Left renal pelvis (tissue), 4 donors: Measurements from ENCODE around the gene IL36G. TPM values are rescaled to one million over a fixed set of nuclear protein-coding genes. Genes with fewer than 3 reads are reported as not detected.
A peak's percentile ranks its signal among the peaks of the same experiment; 100 is the strongest.

Experiments used
- DNase-seq, 4 donors: peaks; one replicate each; pipeline ENCODE4 v3.0.0-alpha.2; 2013; ENCODE audit warnings: low read depth in 4 of 4, low spot score in 3 of 4
- polyA plus RNA-seq, 4 donors: library from polyadenylated mRNA; unstranded; fragments of 120-200 nt; gene quantifications; one replicate each; pipeline ENCODE4 v1.2.1, GENCODE V29; 2013; ENCODE audit not compliant: insufficient read length in 4 of 4

The IL36G gene
- polyA plus RNA-seq, 4 donors: 0.35 to 0.39 TPM; not detected in 2

DNA sequence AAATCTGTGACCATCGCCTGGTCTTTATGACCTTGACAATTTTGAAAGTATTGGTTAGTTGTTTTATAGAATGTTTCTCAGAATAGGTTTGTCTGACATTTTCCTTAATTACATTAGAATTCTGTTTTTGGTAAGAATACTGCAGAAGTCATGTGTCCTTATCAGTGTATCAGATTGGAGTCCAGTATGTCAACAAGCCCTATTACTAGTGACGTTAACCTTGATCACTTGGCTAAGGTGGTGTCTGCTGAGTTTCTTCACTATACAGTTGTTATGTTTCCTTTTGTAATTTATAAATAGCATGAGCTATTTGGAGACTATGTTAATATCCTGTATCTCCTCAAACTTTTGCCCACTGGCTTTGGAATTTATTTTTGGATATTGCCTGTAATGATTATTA lies 10.8 kb upstream of the IL36G start:
- DNase-seq: no peak

DNA sequence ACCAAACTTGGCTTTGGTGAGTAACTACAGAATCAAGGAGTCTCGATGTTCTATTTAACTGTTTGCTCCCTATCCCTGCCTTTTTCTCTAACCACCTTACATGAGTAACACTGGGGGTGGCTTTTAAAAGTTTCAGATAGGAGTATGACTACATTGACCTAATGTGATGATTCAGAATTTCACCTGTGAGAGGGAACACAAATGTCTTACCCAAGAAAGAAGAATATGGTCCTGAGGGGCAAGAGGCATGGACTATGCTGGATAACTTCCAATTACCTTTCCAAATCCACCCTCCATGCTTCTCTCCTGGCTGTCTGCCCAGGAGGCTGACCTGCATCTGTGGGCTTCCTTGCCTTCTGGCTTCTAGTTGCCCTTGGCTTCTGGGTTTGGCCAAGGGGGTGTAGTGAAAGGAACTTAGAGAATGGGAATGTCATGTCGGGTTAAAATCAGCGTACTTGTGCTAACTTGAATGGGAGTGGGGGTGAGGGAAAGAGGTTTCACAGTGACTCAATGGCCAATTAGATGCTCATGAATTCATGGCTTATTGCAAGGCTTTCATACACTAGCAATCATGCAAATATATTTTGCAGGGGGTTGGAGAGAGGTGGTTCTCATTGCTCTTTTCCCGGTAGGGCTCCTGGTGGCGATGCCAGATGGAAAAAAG lies 5.3 kb upstream of the IL36G start:
- DNase-seq: no peak

GRCh38 chr2:112973156-112973555 lies 4.7 kb upstream of the IL36G start:
- peak in 1 of 4 donors; percentile 3 for DNase-seq

- no peak for DNase-seq
Observed at GRCh38 chr2:112979731-112980130, 1.9 kb downstream of the IL36G start.

DNA sequence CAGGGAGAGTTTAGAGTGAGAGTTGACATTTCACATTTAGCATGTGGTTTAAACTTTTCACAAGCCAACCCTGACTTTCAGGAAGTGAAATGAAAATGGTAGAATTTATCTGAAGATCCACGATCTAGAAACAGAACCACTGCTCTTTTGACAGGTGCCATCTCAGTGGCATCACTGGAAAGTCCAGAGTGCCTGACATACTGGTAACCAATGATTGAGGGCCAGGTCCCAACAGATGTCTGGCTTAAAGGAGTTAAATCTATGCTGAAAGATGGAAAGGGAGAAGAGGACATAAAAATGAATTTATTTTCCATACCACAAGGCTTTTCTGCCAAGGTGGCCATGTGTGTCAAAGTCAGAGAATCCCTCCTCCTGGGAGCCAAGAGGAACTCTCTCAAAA lies 2.7 kb downstream of the IL36G start:
- no peak for DNase-seq

- DNase-seq: no peak
Observed at GRCh38 chr2:112985090-112985489, 7.3 kb downstream of the IL36G start.

DNA sequence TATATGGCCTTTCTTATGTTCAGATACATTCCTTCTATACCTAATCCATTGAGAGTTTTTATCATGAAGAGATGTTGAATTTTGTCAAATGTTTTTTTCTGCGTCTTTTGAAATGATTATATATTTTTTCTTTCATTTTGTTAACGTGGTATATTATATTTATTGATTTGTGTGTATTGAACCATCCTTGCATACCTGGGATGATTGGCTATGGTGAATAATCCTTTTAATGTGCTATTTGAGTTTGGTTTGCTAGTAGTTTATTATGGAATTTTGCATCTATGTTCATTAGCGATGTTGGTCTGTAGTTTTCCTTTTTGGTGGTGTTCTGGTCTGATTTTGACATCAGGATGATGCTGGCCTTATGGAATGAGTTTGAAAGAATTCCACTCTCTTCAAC lies 11.8 kb downstream of the IL36G start:
- DNase-seq: no peak

- DNase-seq: no peak
Observed at GRCh38 chr2:112993831-112994230, 16.0 kb downstream of the IL36G start.

GRCh38 chr2:112994648-112995047 lies 16.8 kb downstream of the IL36G start:
- DNase-seq: no peak

- no peak for DNase-seq
Observed at GRCh38 chr2:112995346-112995920, 17.6 kb downstream of the IL36G start.

- DNase-seq: no peak
Observed at GRCh38 chr2:112996635-112997034, 18.8 kb downstream of the IL36G start.

DNA sequence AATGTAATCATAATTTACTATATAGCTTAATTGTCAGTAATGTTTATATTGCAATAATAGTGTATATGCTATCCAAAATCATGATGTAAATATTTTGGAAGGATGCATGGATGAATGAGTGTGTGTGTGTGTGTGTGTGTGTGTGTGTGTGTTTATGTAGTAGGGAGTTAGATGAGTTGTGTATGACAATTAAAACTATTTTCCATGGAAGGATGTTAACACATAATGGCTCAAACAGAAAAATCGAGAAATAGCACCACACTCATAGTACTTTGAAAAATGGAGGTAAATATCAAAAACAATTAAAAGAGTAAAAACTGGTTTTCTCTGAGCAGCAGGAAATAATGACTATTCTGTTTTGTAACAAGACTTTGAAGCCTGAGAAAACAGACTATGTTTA lies 19.3 kb downstream of the IL36G start:
- DNase-seq: no peak

DNA sequence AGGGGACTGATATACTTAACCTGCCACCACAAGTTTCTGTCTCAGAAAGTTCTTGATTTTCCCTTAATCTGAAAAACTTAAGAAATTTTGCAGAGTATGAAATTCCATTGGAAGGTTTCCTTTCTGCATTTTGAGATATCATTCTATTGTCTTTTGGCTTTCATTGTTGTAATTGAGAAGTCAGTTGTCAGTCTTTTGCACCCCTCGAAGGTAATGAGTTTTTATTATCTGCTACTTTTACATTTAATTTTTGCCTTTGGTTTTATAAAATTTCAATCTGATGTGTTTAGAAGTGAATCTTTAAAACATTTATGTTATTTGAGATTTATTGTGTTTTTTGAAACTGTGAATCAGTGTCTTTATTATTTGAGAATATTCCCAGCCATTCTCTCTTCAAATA lies 22.6 kb downstream of the IL36G start:
- DNase-seq: no peak

DNA sequence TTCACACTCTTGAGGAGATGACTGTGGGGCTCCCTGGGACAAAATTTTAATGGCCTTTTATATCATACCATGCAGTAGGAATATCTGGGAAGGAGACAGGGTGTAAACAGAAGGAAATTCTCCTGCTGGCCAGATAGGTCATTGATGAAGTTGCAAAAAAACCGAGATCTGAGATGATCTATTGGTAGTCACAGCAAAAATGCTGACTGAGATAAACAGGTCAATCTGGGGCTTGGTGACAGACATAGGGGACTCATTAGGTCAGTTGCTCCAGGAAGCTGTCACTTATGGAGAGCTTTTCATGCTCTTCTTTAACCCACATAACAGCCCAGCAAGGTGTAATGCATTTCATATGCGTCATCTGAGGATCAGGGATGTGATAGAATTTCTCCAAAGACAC lies 24.9 kb downstream of the IL36G start:
- DNase-seq: no peak

DNA sequence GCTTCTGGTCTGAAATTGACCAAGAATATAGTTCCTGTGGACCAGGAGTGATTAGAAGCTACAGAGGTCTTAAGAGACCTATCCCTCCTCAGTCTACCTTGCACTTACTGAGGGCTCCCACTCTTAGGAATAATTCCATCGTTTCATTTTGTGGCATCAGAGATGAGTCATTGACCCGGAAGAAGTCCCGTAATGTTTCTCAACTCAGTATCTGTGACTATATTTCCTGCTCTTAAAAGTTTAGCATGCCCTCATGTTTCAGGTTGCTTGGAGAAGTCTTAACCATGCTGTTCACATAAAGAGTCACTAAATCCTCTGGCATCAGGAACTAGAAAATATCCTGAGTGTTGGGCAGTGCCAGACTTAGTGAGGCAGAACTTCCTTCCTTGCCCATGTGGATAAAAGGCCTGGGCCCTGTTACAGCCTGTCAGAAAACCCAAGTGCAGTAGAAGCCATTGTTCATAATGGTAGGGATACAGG lies 27.3 kb downstream of the IL36G start, which contains the start of gene IL36A:
Gene IL36A (plus strand): TSS at position 430 of the 480 bp plus-strand sequence. CDS start 413 bp downstream, outside the sequence.
- no peak for DNase-seq

GRCh38 chr2:113007250-113007649 lies 29.4 kb downstream of the IL36G start:
- no peak for DNase-seq

DNA sequence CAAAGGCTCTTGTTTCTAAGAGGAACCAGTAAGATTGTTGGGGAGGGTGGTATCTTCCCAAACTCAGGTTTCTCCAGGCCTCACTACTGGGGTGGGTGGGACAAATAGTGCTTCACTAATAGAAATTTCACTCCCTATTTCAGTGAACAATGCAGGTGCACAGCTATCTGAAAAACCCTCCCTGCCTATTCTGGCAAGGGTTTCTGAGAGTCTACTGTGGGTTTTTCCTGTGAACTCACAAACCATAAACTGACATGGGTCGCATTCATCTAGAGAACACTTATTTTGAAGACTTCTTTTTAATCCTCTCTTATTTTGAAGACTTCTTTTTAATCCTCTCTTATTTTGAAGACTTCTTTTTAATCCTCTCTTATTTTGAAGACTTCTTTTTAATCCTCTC lies 31.8 kb downstream of the IL36G start:
- no peak for DNase-seq

- no peak for DNase-seq
Observed at GRCh38 chr2:113010088-113010487, 32.3 kb downstream of the IL36G start.

- DNase-seq: no peak
Observed at GRCh38 chr2:113011108-113011507, 33.3 kb downstream of the IL36G start.

DNA sequence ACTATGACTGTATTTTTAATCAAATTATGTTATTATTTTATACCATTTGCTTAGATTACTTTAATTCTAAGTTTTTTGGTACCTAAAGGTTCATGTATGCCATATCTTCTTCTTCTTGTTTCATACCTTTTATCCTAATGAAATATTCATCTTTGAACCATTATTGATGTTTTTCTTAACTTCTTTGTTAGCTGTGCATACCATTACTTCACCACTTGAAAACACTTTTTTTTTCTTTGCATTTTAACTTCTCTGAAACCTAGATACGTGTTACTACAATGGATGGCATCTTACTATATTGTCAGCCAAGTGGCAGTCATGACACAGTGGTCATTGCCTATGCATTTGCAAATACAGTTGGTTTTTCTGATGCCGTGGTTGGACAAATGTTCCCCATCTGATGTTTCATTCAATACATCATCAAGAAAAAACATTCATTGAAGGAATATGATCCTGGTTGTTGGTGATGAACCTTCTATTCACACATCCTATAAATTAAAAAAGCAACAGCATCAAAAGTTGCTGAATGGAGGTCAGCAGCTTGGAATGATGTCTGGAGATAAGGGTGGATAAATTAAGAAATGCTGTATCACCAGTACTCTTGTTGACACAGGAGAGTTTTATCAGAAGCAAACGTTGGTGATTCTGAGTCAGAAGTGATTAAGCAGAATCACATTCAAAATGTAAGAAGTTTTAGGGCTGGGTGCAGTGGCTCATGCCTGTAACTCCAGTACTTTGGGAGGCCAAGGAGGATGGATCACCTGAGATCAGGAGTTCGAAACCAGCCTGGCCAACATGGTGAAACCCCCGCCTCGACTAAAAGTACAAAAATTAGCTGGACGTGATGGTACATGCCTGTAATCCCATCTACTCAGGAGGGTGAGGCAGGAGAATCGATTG lies 34.9 kb downstream of the IL36G start:
- DNase-seq: no peak

GRCh38 chr2:113013336-113013661 lies 35.5 kb downstream of the IL36G start:
- DNase-seq: no peak

DNA sequence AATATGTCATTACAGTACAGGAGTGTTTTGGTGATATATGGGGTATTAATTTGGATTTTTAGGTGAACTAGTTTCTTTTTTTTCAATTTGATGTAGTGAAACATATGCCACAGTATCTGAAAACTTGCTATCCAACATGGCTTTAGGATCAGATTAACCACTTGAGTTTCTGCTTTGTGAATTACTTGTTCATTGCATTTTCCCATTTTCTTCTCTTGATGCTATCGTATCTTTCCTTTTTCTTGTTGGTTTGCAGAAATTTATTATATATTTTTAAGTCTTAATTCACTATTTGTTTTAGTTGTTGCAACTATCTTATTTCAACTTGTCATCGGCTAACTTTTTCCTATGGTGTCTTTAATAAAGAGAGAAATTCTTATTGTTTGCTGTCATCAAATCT lies 36.3 kb downstream of the IL36G start:
- no peak for DNase-seq
